Measurements from ENCODE around the gene ARHGEF28. TPM values are rescaled to one million over a fixed set of nuclear protein-coding genes. Genes with fewer than 3 reads are reported as not detected.

The ARHGEF28 gene
- total and polyA plus RNA-seq, 10 of the 15 experiments (the other 5 are each of a cell fraction or from before 2014, with no cell fraction given), result 0.10 to 0.72 (median 0.22) TPM; not detected in 2

GRCh38 chr5:73928476-73929070 lies 302.6 kb downstream of the ARHGEF28 start:
- TF ChIP-seq ZBED1 (IDR thresholded peaks at IDR 0.05; ENCODE audit: borderline replicate concordance) (no peak), HDAC2 (IDR thresholded peaks at IDR 0.05) (no peak), SPI1 (IDR thresholded peaks at IDR 0.05; ENCODE audit: borderline replicate concordance, insufficient read depth, low read depth, low read length) (no peak), E2F8 (IDR thresholded peaks at IDR 0.05; ENCODE audit: low read depth, partially characterized antibody) (no peak), SMC3 (IDR thresholded peaks at IDR 0.05; ENCODE audit: borderline replicate concordance, low read length) (no peak), CUX1 (IDR thresholded peaks at IDR 0.05; ENCODE audit: insufficient replicate concordance, low read depth, low read length) (no peak), LARP7 (IDR thresholded peaks at IDR 0.05) (no peak), CHD4 (IDR thresholded peaks at IDR 0.05) (no peak), ZNF687 (IDR thresholded peaks at IDR 0.05) (no peak)
- TF ChIP-seq, protein P1, sequence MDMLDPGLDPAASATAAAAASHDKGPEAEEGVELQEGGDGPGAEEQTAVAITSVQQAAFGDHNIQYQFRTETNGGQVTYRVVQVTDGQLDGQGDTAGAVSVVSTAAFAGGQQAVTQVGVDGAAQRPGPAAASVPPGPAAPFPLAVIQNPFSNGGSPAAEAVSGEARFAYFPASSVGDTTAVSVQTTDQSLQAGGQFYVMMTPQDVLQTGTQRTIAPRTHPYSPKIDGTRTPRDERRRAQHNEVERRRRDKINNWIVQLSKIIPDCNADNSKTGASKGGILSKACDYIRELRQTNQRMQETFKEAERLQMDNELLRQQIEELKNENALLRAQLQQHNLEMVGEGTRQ (IDR thresholded peaks at IDR 0.05; ENCODE audit: borderline replicate concordance, low read depth, low read length), result no peak
- Histone ChIP-seq H3K27me3 (replicated peaks in 1 of 2; ENCODE audit: control insufficient read depth in 2 of 2, insufficient read depth in 2 of 2, low read length in 1 of 2) (no peaks in the 10 kb centered on the region; a peak in 2 of 4 replicates), H3K4me3 (no peak overlapping the region), H3K4me1 (ENCODE audit: control insufficient read depth, insufficient read depth, low read length) (no peaks in the 10 kb centered on the region), H3K4me2 (ENCODE audit: control insufficient read depth, insufficient read depth) (no peak overlapping the region), H2AFZ (ENCODE audit: control insufficient read depth, low read depth, low read length) (no peak overlapping the region), H3K9ac (ENCODE audit: control insufficient read depth, insufficient read depth, low read length) (no peak overlapping the region), H4K20me1 (ENCODE audit: control insufficient read depth, insufficient read depth) (no peaks in the 10 kb centered on the region), H3K27ac (ENCODE audit: control insufficient read depth, insufficient read depth) (no peak overlapping the region), H3K36me3 (ENCODE audit: control insufficient read depth in 2 of 2, insufficient read depth in 2 of 2, low read length in 1 of 2) (no peaks in the 10 kb centered on the region), H3K9me3 (replicated peaks; ENCODE audit: control insufficient read depth, insufficient read depth, low read length) (no peaks in the 10 kb centered on the region), H3K79me2 (ENCODE audit: control insufficient read depth, insufficient read depth, low read length) (no peaks in the 10 kb centered on the region)
- ATAC-seq (no peak), DNase-seq (ENCODE audit: low read depth, low spot score) (no peak), FAIRE-seq (no peak)
- POLR2A ChIA-PET, result no interaction called here
- CTCF ChIA-PET, result interaction anchor here (1.0 kb wide), 1 partner anchor 11 kb away, joined by 4 read pairs; no protein-coding TSS in a partner anchor
- RAD21 ChIA-PET (ENCODE audit: unreplicated experiment), result no interaction called here
- BruUV-seq (replicated peaks), result no TSS peak
- WGBS (ENCODE audit: insufficient coverage, insufficient replicate concordance, low lambda C conversion rate, missing lambda C conversion rate), result 64% methylated on average over 7 of the region's 7 CpGs
- intact Hi-C loops (cut with micrococcal nuclease; ENCODE audit: unreplicated experiment) (no loop called here), in situ Hi-C loops (cut with MboI) (no loop called here)
- SMC1A ChIA-PET (ENCODE audit: uncharacterized antibody, unreplicated experiment), result interaction anchor here (1.0 to 1.7 kb wide), 2 partner anchors 20 to 27 kb away, joined by 3 to 6 read pairs; no protein-coding TSS in a partner anchor

All from GM12878 (cell line).